RCC 7860 (cell line): ENCODE results near the gene SLC25A21.
"Not testable (repeated sequence)": the region's sequence is repeated elsewhere in the genome, so short reads cannot be mapped to it uniquely, and the experiment has no call there.

Experiments
- DNase-seq: peaks from one replicate; pipeline ENCODE4 v3.0.0-alpha.2; 2015; ENCODE audit warnings: low spot score
- FAIRE-seq: peaks from 2 replicates; lab custom pipeline; 2012; peaks lifted over from hg19 to GRCh38; lab: Jason Lieb, UNC

SLC25A21 gene

DNA sequence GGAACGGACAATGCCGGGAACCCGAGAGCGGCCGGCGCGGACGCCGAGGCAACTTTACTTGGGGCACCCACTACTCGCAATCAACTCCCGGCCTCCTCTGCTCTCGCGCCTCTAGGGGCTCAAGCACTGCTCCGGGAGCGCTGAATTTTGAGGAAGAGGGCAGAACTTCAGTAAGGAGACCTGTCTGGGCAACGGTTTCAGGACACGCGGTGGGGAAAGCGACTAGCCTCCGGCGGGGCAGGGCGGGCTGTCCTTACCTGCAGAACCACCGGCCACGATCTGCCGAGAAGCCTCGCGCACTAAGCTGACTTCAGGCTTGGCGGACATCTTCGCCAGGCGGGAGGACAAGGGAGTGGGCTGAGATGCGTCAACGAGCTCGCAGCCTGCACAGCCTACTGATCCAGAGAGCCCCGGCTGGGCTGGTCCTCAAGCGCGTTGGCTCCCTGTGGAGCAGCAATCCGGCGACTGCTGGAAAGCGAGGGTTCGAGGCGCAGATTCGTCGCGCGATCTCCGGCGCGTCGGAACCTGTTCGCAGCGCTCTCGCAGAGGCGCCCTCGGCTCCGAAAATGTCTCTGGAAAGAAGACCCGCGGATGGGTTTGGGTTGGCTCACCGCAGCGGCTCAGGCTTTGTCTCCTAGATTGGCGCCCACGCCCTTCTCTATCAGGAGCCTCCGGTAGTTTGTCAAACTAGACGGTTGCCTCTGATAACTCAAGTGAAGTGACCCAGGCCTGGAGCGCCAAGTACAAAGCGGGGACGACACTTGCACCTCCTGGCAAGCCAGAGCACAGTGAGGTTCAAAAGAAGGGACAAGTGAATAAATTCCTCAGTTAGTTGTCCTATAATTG, at the start of gene SLC25A21:
TSS of gene SLC25A21 (minus strand) at position 583 of the 846 bp plus-strand sequence.
- FAIRE-seq (no peak), DNase-seq (peak; percentile 37)

DNA sequence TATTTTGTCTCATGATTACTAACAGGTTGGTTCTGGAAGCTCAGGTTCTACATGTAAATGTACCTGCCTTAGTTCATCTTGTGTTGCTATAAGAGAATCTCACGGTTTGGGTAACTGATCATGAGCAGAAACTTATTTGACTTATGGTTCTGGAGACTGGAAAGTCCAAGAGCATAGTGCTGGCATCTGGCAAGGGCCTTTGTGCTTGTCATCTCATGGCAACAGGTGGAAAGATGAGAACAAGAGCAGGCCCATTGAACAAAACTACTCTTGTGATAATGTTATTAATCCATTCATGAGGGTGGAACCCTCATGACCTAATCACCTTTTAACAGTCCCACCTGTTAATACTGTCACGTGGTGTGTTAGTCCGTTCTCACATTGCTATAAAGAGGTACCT, 48.7 kb upstream of the SLC25A21 start:
- FAIRE-seq (no peak), DNase-seq (no peak)

DNA sequence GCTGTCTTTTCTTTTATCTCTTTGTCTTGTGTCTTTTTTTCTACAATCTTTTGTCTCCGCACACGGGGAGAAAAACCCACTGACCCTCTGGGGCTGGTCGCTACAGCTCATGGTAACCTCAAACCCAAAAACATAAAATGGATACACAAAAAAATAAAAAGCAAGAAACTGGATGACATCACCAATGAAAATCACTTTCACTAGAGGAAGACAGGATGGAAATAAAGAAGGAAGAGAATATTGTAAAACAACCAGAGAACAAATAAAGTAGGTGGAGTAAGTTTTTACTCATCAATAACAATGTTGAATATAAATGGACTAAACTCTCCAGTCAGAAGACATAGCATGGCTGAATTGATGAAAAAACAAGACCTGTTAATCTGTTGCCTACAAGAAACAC, 42.9 kb upstream of the SLC25A21 start:
- FAIRE-seq: no peak
- no peak for DNase-seq

DNA sequence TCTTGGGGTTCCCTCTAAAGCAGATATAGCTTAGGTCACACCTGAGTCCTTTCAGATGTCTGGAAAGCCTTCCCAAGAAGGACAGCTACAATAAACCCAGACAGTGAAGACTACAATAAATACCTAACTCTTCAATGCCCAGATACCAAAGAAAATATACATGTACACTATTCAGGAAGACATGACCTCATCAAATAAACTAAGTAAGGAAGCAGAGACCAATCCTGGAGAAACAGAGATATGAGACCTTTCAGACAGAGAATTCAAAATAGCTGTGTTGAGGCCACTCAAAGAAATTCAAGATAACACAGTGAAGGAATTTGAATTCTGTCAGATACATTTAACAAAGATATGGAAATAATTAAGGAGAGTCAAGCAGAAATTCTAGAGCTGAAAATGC, 40.6 kb upstream of the SLC25A21 start:
- no peak for FAIRE-seq
- no peak for DNase-seq

DNA sequence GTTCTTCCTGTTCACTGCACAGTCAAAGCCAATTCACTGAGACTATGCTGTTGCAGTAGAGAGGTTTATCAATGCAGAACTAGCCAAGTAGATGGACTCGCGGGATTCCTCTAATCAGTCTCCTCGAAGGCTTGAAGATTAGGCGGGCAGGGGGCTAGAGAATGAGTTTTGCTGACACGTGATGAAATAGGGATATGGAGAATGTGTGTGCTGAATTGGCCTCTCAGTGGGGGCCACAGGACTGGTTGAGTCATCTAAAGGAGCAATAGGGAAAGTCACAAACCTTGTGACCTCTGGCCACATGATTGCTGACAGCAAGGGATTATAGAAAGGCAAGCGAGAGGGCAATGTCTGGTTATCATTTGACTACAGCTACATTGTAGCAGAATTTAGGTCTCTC, 38.0 kb upstream of the SLC25A21 start:
- no peak for DNase-seq

DNA sequence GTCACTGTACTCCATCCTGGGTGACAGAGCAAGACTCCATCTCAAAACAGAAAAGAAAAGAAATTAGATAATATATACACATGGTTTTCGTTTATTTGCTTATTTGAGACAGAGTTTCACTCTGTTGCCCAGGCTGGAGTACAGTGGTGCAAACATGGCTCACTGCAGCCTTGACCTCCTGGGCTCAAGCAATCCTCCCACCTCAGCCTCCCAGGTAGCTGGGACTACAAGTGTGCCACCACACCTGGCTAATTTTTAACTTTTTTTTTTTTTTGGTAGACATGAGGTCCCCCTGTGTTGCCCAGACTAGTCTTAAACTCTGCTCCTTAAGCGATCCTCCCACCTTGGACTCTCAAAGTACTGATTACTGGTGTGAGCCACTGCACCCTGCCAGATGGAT, 37.2 kb upstream of the SLC25A21 start:
- not testable (repeated sequence) for DNase-seq, FAIRE-seq

More for the DNA sequence above, 38.0 kb upstream of the SLC25A21 start:
- no peak for FAIRE-seq

DNA sequence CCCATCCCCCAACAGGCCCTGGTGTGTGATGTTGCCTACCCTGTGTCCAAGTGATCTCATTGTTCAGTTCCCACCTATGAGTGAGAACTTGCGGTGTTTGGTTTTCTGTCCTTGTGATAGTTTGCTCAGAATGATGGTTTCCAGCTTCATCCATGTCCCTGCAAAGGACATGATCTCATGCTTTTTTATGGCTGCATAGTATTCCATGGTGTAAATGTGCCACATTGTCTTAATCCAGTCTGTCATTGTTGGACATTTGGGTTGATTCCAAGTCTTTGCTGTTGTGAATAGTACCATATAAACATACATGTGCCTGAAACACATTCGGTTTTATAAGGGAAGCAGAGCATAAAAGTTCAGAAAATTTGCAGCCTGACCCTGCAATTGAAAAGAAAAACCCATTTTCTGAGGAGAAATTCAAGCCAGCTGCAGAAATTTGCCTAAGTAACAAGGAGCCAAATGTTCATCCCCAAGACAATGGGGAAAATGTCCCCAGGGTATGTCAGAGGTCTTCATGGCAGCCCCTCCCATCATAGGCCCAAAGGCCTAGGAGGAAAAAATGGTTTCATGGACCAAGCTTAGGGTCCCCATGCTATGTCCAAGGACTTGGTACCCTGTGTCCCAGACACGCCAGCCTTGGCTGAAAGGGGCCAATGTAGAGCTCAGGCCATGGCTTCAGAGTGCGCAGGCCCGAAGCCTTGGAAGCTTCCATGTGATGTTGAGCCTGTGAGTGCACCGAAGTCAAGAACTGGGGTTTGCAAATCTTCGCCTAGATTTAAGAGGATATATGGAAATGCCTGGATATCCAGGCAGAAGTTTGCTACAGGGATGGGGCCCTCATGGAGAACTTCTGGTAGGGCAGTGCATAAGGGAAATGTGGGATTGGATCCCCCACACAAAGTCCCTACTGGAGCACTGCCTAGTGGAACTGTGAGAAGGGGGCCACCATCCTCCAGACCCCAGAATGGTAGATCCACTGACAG, 33.5 kb upstream of the SLC25A21 start:
- not testable (repeated sequence) for DNase-seq, FAIRE-seq

DNA sequence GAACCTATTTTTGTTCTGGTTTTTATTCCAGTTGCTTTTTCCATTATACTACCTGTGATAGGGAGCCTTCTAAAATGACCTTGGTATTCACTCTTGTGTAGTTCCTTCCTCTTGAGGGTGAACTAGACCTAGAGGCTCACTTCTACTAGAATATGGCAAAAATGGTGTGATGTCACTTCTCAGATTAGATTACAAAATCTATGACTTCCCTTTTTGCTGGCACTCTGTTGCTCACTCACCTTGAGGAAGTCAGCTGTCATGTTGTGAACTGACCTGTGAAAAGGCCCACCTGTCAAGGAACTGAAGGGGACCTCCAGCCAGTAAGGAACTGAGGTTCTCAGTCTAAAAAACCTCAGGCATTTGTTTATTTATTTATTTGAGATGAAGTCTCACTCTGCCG, 31.0 kb upstream of the SLC25A21 start:
- FAIRE-seq (no peak), DNase-seq (no peak)

DNA sequence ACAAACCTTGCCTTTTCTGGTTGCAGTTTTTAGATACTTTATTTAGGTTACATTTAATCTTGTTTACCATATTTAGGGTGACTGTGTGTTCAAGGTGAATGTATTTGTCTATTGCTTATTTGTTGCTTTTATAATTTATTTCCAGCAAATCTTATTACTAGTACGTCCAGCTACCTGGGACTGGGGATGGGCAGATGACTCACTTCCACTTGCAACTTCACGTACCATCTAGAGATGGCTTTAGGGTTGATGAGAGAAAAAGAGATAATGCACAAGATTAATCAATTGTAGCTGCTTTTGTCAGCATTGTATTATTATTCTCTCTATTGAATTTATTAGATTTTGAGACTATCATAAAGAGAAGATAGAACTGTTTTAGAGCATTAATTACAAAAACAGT, 30.4 kb upstream of the SLC25A21 start:
- FAIRE-seq: no peak
- DNase-seq: no peak

DNA sequence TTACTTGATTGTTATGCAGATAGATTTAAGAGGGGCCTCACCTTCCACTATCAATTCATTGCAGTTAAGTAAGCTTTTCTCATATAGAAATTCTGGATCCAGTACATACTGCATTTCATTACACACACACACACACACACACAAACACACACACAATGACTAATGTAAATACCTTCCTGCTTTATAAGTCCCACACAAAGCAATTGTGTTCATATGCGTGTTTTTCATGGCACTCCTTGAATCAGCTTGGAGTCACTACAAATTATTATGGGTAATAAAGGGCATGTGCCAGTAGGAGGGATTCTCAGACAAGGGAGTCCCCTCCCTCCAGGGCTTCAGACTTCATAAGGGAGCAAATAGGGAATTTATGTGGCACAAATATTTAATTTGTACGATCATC, 29.9 kb upstream of the SLC25A21 start:
- DNase-seq: no peak
- no peak for FAIRE-seq

DNA sequence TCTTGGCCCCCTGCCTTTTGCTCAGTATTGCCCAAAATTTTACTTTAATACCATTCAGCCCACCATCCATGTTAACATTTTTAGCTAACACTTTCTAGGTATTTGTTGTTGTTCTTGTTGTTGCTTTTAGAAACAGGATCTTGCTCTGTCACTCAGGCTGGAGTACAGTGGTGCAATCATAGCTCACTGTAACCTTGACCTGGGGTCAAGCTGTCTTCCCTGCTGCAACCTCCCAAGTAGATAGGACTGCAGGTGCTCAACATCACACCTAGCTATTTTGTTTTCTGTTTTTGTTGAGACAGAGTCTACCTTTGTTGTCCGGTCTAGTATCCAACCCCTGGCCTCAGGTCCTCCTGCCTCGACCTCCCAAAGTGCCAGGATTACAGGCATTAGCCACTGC, 29.3 kb upstream of the SLC25A21 start:
- no peak for DNase-seq
- no peak for FAIRE-seq

DNA sequence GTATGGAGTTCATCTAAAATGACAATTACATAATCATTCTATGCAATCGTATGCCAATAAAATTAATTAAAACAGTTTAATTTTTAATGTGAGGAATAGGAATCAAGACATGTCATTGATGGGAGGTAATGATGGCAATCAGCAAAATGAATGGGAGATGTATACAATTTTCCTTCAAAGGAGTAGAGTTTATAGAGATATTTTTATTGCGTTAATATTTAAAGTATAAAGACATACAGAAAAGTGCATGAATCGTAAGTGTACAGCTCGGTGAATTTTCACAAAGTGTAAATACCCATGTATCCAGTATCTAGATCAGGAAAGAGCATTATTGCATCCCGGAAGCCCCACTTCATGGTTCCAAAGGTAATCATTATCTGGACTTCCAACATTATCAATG, 26.5 kb upstream of the SLC25A21 start:
- no peak for FAIRE-seq
- DNase-seq: no peak

DNA sequence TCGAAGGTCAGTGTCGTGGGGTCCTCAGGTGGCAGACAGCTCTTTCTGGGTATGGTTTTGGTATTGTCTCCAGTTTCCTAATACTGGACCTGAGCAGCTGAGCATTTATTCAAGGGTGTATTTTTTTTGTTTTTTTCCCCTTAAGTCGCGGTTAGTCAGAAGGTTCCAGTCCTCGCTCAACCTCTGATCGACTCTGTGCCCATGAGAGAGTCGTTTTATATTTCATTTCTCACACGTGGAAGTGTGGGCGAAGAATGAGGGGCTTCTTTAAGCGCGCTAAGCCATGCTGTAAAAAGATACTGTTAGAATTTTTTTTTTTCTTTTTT, 25.8 kb upstream of the SLC25A21 start:
- FAIRE-seq: no peak
- no peak for DNase-seq

DNA sequence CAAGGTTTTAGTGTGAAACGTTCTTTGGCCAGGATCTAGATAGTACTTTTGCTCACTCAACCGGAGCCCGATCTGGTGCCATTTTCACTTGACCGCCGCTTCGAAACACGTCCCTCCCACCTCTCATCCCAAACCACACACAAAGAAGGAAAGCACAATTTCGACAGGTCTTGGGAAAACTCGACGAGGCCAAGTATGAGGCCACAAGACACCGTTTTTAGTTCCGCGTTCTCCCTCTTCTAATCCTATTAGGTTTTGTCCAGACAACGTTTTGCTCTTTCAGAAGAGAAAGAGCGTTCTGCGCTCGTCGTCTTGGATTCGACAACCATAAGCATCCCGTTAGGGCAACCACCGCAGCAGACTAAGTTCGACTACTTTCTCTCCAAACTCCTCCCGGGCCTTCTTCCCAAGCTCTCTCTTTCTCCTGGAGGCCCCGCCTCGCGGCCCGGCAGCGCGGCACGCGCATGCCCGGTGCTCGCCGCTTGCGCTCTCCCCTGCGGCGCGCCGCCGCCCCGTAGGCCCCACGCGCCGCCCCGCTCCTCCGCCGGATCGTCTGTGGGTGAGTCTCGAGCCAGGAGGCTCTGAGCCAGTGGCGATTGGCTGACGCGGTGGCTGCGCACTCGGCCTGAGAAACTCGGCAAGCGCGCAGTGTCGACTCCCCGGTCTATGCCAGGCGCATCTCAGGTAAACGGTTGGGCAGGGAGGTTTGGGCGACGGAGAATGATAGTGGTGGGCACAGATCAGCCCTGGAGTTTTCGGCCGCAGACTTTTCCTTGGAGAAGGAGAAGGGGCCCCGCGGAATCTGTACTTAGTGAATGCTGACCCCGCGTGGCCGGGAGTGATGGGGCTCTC, 25.2 kb upstream of the SLC25A21 start, which contains the start of gene MIPOL1:
TSS of gene MIPOL1 (plus strand) at position 517 of the 852 bp plus-strand sequence. CDS start 49,952 bp downstream, outside the sequence.
- DNase-seq (peak; percentile 62), FAIRE-seq (no peak)

DNA sequence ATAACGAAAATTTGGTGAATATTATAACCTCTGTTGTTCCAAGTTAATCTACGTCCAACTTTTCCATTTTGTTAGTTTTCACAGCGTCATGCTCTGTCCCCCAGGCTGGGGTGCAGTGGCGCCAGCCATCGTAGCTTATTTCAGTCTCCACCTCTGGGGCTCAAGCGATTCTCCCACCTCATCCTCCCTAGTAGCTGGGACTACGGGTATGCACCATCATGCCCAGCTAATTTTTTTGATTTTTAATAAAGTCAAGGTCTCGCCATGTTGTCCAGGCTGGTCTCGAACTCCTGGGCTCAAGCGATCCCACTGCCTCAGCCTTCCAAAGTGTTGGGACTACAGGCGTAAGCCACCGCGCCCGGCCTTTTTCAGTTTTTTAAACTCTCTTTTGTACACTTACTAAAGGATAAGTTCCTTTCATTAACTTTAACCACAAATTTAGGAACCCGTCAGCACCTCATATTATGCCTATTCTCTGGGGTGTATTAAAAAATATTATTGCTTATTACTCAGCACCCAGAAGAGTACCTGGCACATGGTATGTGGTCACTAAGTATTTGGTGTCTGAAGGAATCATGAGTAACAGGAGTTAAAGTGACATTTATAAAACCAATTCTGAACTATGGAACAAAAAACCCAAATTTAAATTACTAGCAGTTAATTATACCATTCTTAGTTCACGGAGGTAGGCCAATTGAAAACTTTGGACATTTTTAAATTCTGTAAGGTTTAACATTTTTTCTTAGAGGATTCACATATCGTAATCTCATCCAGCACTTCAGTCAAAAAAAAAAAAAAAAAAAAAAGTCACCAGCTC, 24.4 kb upstream of the SLC25A21 start:
- DNase-seq: no peak
- FAIRE-seq: no peak

DNA sequence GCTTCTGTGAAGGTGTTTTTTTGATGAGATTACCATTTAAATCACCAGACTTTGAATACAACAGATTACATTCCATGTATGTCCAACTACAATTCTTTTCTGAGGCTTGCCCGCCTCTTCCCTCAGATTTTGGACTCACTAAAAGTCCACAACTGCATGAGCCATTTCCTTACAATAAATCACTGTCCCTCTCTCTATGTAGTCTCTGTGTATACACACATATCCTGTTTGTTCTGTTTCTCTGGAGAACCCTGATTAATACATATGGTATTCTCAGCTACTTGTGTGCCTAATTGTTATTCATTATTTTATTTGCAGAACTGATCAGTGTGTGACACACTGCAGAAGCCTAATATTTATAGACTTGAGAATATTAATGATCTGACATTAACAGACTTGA, 22.9 kb upstream of the SLC25A21 start:
- FAIRE-seq (no peak), DNase-seq (no peak)

DNA sequence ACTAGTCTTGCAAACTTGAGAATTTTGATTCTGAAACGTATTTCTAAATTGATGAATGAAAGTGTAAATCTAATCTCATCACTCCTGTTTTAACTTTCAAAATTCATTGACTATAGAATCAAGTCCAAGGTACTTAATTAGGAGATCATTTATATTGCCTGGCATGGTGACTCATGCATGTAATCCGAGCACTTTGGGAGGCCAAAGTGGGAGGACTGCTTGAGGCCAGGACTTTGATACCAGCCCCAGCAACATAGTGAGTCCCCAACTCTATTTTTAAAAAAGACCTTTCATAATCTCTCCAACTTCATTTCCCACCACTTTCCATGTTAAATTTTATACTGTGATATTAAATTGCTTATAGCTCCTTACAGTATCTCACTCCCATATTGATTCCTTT, 22.3 kb upstream of the SLC25A21 start:
- DNase-seq: no peak
- no peak for FAIRE-seq

DNA sequence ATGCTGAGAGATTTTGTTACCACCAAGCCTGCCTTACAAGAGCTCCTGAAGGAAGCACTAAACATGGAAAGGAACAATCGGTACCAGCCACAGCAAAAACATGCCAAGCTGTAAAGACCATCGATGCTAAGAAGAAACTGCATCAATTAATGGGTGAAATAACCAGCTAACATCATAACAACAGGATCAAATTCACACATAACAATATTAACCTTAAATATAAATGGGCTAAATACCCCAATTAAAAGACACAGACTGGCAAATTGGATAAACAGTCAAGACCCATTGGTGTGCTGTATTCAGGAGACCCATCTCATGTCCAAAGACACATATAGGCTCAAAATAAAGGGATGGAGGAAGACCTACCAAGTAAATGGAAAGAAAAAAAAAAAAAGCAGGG, 17.3 kb upstream of the SLC25A21 start:
- DNase-seq, FAIRE-seq: not testable (repeated sequence)

DNA sequence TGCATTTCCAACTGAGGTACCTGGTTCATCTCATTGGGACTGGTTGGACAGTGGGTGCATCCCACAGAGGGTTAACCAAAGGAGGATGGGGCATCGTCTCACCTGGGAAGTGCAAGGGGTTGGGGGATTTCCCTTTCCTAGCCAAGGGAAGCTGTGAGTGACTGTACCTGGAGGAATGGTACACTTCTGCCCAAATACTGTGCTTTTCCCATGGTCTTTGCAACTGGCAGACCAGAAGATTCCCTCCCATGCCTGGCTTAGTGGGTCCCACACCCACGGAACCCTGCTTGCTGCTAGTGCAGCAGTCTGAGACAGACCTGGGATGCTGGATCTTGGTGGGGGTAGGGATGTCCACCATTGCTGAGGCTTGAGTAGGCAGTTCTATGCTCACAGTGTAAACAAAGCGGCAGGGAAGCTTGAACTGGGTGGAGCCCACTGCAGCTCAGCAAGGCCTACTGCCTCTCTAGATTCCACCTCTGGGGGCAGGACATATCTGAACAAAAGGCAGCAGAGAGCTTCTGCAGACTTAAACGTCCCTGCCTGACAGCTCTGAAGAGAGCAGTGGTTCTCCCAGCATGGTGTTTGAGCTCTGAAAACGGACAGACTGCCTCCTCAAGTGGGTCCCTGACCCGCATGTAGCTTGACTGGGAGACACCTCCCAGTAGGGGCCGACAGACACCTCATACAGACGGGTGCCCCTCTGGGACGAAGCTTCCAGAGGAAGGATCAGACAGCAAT, 15.6 kb upstream of the SLC25A21 start:
- not testable (repeated sequence) for DNase-seq, FAIRE-seq
